Measurements from ENCODE around the gene TMEM89. TPM values are rescaled to one million over a fixed set of nuclear protein-coding genes. Genes with fewer than 3 reads are reported as not detected.

TMEM89 gene
- total RNA-seq, 2 donors from 2014 or later = 0.57 TPM; not detected in 1

GRCh38 chr3:48656061-48656840 lies 34.7 kb upstream of the TMEM89 start:
- no peaks in the 10 kb centered on the region for H3K27me3 ChIP-seq (ENCODE audit: control insufficient read depth, insufficient read depth, low read length, poor library complexity, severe bottlenecking)
- H3K27ac Mint-ChIP-seq = no peak overlapping the region
- 27 to 51% methylated on average over 53 to 94 of the region's 94 CpGs for WGBS, 2 experiments (ENCODE audit: insufficient coverage in 1 of 2, insufficient read length in 1 of 2)
- H3K4me3 Mint-ChIP-seq = peak overlapping the region; percentile 46
- H3K27me3 Mint-ChIP-seq (ENCODE audit: insufficient read depth) = peaks cover 31% of the 10 kb centered on the region
- no peak overlapping the region for H3K4me3 ChIP-seq (ENCODE audit: low read length)
- TF ChIP-seq CTCF (conservative IDR thresholded peaks at IDR 0.05) = peak; percentile 89
- no peaks in the 10 kb centered on the region for H3K9me3 Mint-ChIP-seq
- H3K27ac ChIP-seq (ENCODE audit: low read depth, low read length) = no peak overlapping the region
- H3K9ac ChIP-seq (ENCODE audit: extremely low read depth, low read length, poor library complexity, severe bottlenecking) = no peak overlapping the region
- peaks cover 41% of the 10 kb centered on the region for H3K36me3 ChIP-seq (ENCODE audit: control insufficient read depth, insufficient read depth, low read length)
- no peaks in the 10 kb centered on the region for H3K4me1 ChIP-seq (ENCODE audit: control insufficient read depth, insufficient read depth, low read length)
- no peaks in the 10 kb centered on the region for H3K4me1 Mint-ChIP-seq
- H3K9me3 ChIP-seq (ENCODE audit: control insufficient read depth, low read length) = no peaks in the 10 kb centered on the region
- peak; percentile 97 for DNase-seq
- H3K36me3 Mint-ChIP-seq (ENCODE audit: low read depth) = peaks cover 46% of the 10 kb centered on the region

- no peaks in the 10 kb centered on the region for H3K4me1 Mint-ChIP-seq
- Histone ChIP-seq H3K4me3 (ENCODE audit: low read length) (no peak overlapping the region), H3K27ac (ENCODE audit: low read depth, low read length) (no peak overlapping the region), H3K9ac (ENCODE audit: extremely low read depth, low read length, poor library complexity, severe bottlenecking) (no peak overlapping the region), H3K36me3 (ENCODE audit: control insufficient read depth, insufficient read depth, low read length) (peaks cover 35% of the 10 kb centered on the region), H3K27me3 (ENCODE audit: control insufficient read depth, insufficient read depth, low read length, poor library complexity, severe bottlenecking) (no peaks in the 10 kb centered on the region), H3K4me1 (ENCODE audit: control insufficient read depth, insufficient read depth, low read length) (no peaks in the 10 kb centered on the region), H3K9me3 (ENCODE audit: control insufficient read depth, low read length) (no peaks in the 10 kb centered on the region)
- 51 to 83% methylated on average over 1 to 30 of the region's 30 CpGs for WGBS, 2 experiments (ENCODE audit: insufficient coverage in 1 of 2, insufficient read length in 1 of 2)
- H3K9me3 Mint-ChIP-seq = no peaks in the 10 kb centered on the region
- H3K36me3 Mint-ChIP-seq (ENCODE audit: low read depth) = peaks cover 52% of the 10 kb centered on the region
- no peak for TF ChIP-seq CTCF (conservative IDR thresholded peaks at IDR 0.05)
- peaks cover 27% of the 10 kb centered on the region for H3K27me3 Mint-ChIP-seq (ENCODE audit: insufficient read depth)
- H3K4me3 Mint-ChIP-seq = peak overlapping the region; percentile 46
- no peak for DNase-seq
- H3K27ac Mint-ChIP-seq = no peak overlapping the region
Observed at GRCh38 chr3:48655606-48656005, 34.0 kb upstream of the TMEM89 start.

- H3K27me3 Mint-ChIP-seq (ENCODE audit: insufficient read depth) = peaks cover 24% of the 10 kb centered on the region
- H3K9me3 Mint-ChIP-seq = no peaks in the 10 kb centered on the region
- H3K4me3 Mint-ChIP-seq = peak overlapping the region; percentile 46
- Histone ChIP-seq H3K36me3 (ENCODE audit: control insufficient read depth, insufficient read depth, low read length) (peaks cover 29% of the 10 kb centered on the region), H3K27me3 (ENCODE audit: control insufficient read depth, insufficient read depth, low read length, poor library complexity, severe bottlenecking) (no peaks in the 10 kb centered on the region), H3K4me1 (ENCODE audit: control insufficient read depth, insufficient read depth, low read length) (no peaks in the 10 kb centered on the region), H3K9ac (ENCODE audit: extremely low read depth, low read length, poor library complexity, severe bottlenecking) (no peak overlapping the region), H3K9me3 (ENCODE audit: control insufficient read depth, low read length) (no peaks in the 10 kb centered on the region), H3K27ac (ENCODE audit: low read depth, low read length) (no peak overlapping the region), H3K4me3 (ENCODE audit: low read length) (no peak overlapping the region)
- no peak for DNase-seq
- H3K27ac Mint-ChIP-seq = no peak overlapping the region
- 96 to 98% methylated on average over 9 to 12 of the region's 12 CpGs for WGBS, 2 experiments (ENCODE audit: insufficient coverage in 1 of 2, insufficient read length in 1 of 2)
- no peak for TF ChIP-seq CTCF (conservative IDR thresholded peaks at IDR 0.05)
- no peaks in the 10 kb centered on the region for H3K4me1 Mint-ChIP-seq
- H3K36me3 Mint-ChIP-seq (ENCODE audit: low read depth) = peaks cover 48% of the 10 kb centered on the region
Observed at GRCh38 chr3:48655063-48655462, 33.5 kb upstream of the TMEM89 start.

All from endodermal cell (in vitro differentiated cells).